ENCODE results near the gene CABP1. TPM values are rescaled to one million over a fixed set of nuclear protein-coding genes. Genes with fewer than 3 reads are reported as not detected.

Gene CABP1
- total and polyA plus RNA-seq, 9 donors: 0.33 to 2.6 (median 0.82) TPM; not detected in 1

DNA sequence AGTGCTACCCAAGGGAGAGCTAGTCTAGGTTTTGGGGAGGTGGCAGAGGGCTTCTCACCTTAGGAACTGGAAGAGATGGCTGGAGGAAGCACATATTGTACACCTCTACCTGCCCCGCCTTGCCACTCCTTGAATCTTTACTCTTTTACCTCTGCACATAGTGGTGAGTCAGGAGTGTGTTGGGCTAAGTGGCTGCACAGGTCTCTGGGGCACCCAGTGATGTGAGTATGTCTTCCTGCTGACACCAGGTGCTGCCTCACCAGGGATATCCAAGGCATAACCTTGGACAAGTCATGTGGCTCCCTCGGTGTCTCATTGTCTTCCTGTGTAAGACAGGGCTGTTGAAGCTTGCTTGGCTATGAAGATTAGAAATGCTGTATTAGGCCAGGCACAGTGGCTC, 19.8 kb upstream of the CABP1 start:
- Histone ChIP-seq H3K27me3 (no peaks in the 10 kb centered on the region), H3K36me3 (no peaks in the 10 kb centered on the region), H3K9me3 (no peaks in the 10 kb centered on the region), H3K27ac (no peak overlapping the region), H3K4me1 (ENCODE audit: insufficient read depth) (no peaks in the 10 kb centered on the region), H3K4me3 (no peak overlapping the region)
- no peak for DNase-seq
- TF ChIP-seq CTCF (IDR thresholded peaks at IDR 0.05) (no peak), POLR2A (IDR thresholded peaks at IDR 0.05) (no peak)
- intact Hi-C loops (cut with DNase I): no loop called here
- 84 to 90% (median 85%) methylated on average over 2 of the region's 2 CpGs for WGBS, 3 donors

GRCh38 chr12:120625557-120626419, 14.6 kb upstream of the CABP1 start:
- Histone ChIP-seq H3K27me3 (no peaks in the 10 kb centered on the region), H3K9me3 (no peaks in the 10 kb centered on the region), H3K27ac (no peak overlapping the region), H3K4me1 (ENCODE audit: insufficient read depth) (no peaks in the 10 kb centered on the region), H3K36me3 (no peaks in the 10 kb centered on the region), H3K4me3 (no peak overlapping the region)
- DNase-seq: no peak
- intact Hi-C loops (cut with DNase I): no loop called here
- no peak for TF ChIP-seq CTCF (IDR thresholded peaks at IDR 0.05)
- TF ChIP-seq EP300 (IDR thresholded peaks at IDR 0.05): no peak
- TF ChIP-seq POLR2A (IDR thresholded peaks at IDR 0.05): no peak
- 79 to 84% (median 80%) methylated on average over 26 of the region's 26 CpGs for WGBS, 3 donors

- no peaks in the 10 kb centered on the region for H3K9me3 ChIP-seq
- H3K36me3 ChIP-seq: no peaks in the 10 kb centered on the region
- no peaks in the 10 kb centered on the region for H3K27me3 ChIP-seq
- intact Hi-C loops (cut with DNase I): no loop called here
- H3K27ac ChIP-seq: no peak overlapping the region
- WGBS, 3 donors: 44 to 50% (median 46%) methylated on average over 4 of the region's 4 CpGs
- no peaks in the 10 kb centered on the region for H3K4me1 ChIP-seq (ENCODE audit: insufficient read depth)
- H3K4me3 ChIP-seq: no peak overlapping the region
- TF ChIP-seq EP300 (IDR thresholded peaks at IDR 0.05) (no peak), POLR2A (IDR thresholded peaks at IDR 0.05) (no peak), CTCF (IDR thresholded peaks at IDR 0.05) (no peak)
- DNase-seq: no peak
These were observed 11.5 kb upstream of the CABP1 start for GRCh38 chr12:120628919-120629318.

DNA sequence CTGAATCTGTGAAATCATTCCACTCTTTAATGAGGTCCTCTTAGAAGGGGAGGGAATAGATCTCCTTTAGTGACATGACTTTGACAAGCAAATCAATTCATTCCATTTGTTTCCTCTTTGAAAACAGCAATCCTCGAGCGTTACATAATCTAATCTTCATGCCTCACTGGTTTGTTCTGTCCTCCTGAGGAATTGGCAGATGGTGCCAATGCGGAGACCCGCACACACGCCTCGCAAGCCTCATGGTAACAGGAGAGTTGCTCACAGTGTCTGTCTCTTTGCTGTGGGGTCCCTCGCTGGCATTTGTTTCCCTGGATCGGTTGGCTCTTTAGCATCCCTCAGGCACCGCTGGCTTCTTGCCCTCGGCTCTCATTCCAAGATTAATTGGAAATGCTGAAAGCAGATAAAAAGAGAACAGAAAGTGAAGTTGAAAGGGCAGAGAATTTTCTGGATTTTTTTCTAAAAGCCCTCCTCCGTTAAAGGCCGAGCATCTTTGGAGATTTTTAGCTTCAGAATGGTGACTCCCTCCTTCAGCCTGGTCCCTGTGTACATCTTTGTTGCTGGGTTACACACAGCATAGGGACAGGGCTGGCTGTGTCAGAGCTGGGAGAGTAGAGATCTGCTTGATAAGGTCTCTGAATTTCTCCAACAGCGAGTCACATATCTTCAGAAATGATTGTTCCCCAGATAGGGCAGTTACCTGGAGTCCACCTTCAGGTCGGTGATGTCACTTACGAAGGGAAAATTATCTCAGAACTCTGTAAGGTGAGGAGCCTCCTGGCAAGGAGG, 10.1 kb upstream of the CABP1 start:
- H3K27me3 ChIP-seq: no peaks in the 10 kb centered on the region
- no peak overlapping the region for H3K4me3 ChIP-seq
- H3K4me1 ChIP-seq (ENCODE audit: insufficient read depth): no peaks in the 10 kb centered on the region
- no peak for TF ChIP-seq EP300 (IDR thresholded peaks at IDR 0.05)
- TF ChIP-seq POLR2A (IDR thresholded peaks at IDR 0.05): no peak
- TF ChIP-seq CTCF (IDR thresholded peaks at IDR 0.05): no peak
- no peaks in the 10 kb centered on the region for H3K9me3 ChIP-seq
- H3K36me3 ChIP-seq: no peaks in the 10 kb centered on the region
- intact Hi-C loops (cut with DNase I): no loop called here
- H3K27ac ChIP-seq: no peak overlapping the region
- 66 to 75% (median 70%) methylated on average over 15 of the region's 15 CpGs for WGBS, 3 donors
- DNase-seq: no peak
